ACC112 (cell line): Measurements from ENCODE around the gene SLC22A31.

Source experiments
- H2AFZ ChIP-seq: fragments of 200-600 bp; sonication (generic); one replicate; pipeline ENCODE4 v1.6.0; 2017; ENCODE audit warnings: antibody characterized with exemption, low read length; ENCODE audit not compliant: unreplicated experiment
- H3K27ac ChIP-seq: fragments of 200-600 bp; sonication (generic); 2 replicates; pipeline ENCODE4 v1.5.1; 2014; ENCODE audit warnings: low read depth, mild to moderate bottlenecking, antibody characterized with exemption, low read length, moderate library complexity
- H3K27me3 ChIP-seq: fragments of 200-600 bp; sonication (generic); 2 replicates; pipeline ENCODE4 v1.6.1; 2014; ENCODE audit warnings: mild to moderate bottlenecking, antibody characterized with exemption, low read length, moderate library complexity, mixed read lengths; ENCODE audit not compliant: insufficient read depth
- H3K36me3 ChIP-seq: fragments of 200-600 bp; sonication (generic); 2 replicates; pipeline ENCODE4 v1.6.1; 2016; ENCODE audit warnings: mild to moderate bottlenecking, antibody characterized with exemption, low read length, moderate library complexity, mixed read lengths; ENCODE audit not compliant: insufficient read depth
- H3K4me1 ChIP-seq: fragments of 200-600 bp; sonication (generic); one replicate; pipeline ENCODE4 v1.6.1; 2016; ENCODE audit warnings: low read length, mixed read lengths; ENCODE audit not compliant: insufficient read depth, unreplicated experiment, control insufficient read depth
- H3K4me3 ChIP-seq: fragments of 200-600 bp; sonication (generic); 2 replicates; pipeline ENCODE4 v1.5.1; 2014; ENCODE audit warnings: mild to moderate bottlenecking, low read depth, low read length
- H3K79me2 ChIP-seq: fragments of 200-600 bp; sonication (generic); one replicate; pipeline ENCODE4 v1.6.0; 2016; ENCODE audit warnings: low read length; ENCODE audit not compliant: control insufficient read depth, unreplicated experiment, insufficient read depth

SLC22A31 gene

GRCh38 chr16:89160977-89161701, 39.2 kb downstream of the SLC22A31 start:
- no peak overlapping the region for H3K4me3 ChIP-seq
- peaks cover 4% of the 10 kb centered on the region for H3K4me1 ChIP-seq
- no peak overlapping the region for H2AFZ ChIP-seq
- no peak overlapping the region for H3K27ac ChIP-seq
- no peaks in the 10 kb centered on the region for H3K27me3 ChIP-seq
- no peaks in the 10 kb centered on the region for H3K36me3 ChIP-seq
- H3K79me2 ChIP-seq, result no peaks in the 10 kb centered on the region

- H3K4me1 ChIP-seq, result peaks cover 16% of the 10 kb centered on the region
- H3K36me3 ChIP-seq, result no peaks in the 10 kb centered on the region
- H3K27ac ChIP-seq, result no peak overlapping the region
- no peak overlapping the region for H3K4me3 ChIP-seq
- no peak overlapping the region for H2AFZ ChIP-seq
- no peaks in the 10 kb centered on the region for H3K27me3 ChIP-seq
- H3K79me2 ChIP-seq, result no peaks in the 10 kb centered on the region
Observed at GRCh38 chr16:89159850-89160354, 40.4 kb downstream of the SLC22A31 start.

- peaks cover 22% of the 10 kb centered on the region for H3K4me1 ChIP-seq
- H2AFZ ChIP-seq, result no peak overlapping the region
- H3K27ac ChIP-seq, result no peak overlapping the region
- H3K79me2 ChIP-seq, result no peaks in the 10 kb centered on the region
- no peak overlapping the region for H3K4me3 ChIP-seq
- H3K27me3 ChIP-seq, result no peaks in the 10 kb centered on the region
- no peaks in the 10 kb centered on the region for H3K36me3 ChIP-seq
Observed at GRCh38 chr16:89159066-89159849, 41.1 kb downstream of the SLC22A31 start.

- no peaks in the 10 kb centered on the region for H3K27me3 ChIP-seq
- H3K4me3 ChIP-seq, result no peak overlapping the region
- H3K27ac ChIP-seq, result no peak overlapping the region
- no peaks in the 10 kb centered on the region for H3K79me2 ChIP-seq
- H3K4me1 ChIP-seq, result peaks cover 22% of the 10 kb centered on the region
- H2AFZ ChIP-seq, result no peak overlapping the region
- no peaks in the 10 kb centered on the region for H3K36me3 ChIP-seq
Observed at GRCh38 chr16:89157778-89158177, 42.6 kb downstream of the SLC22A31 start.

- Histone ChIP-seq H3K4me3 (no peak overlapping the region), H3K27me3 (no peaks in the 10 kb centered on the region), H2AFZ (no peak overlapping the region), H3K4me1 (peaks cover 22% of the 10 kb centered on the region), H3K79me2 (no peaks in the 10 kb centered on the region), H3K27ac (no peak overlapping the region), H3K36me3 (no peaks in the 10 kb centered on the region)
Observed at GRCh38 chr16:89156740-89157645, 43.3 kb downstream of the SLC22A31 start.

- Histone ChIP-seq H3K27ac (peak overlapping the region; percentile 56; the same call in 1 of the 2 replicates), H3K36me3 (peaks cover under 1% of the 10 kb centered on the region; the same call in 1 of the 2 replicates), H3K79me2 (no peaks in the 10 kb centered on the region), H3K4me3 (no peak overlapping the region), H3K27me3 (no peaks in the 10 kb centered on the region), H2AFZ (no peak overlapping the region), H3K4me1 (peaks cover 22% of the 10 kb centered on the region)
Observed at GRCh38 chr16:89155851-89156739, 44.2 kb downstream of the SLC22A31 start.

- Histone ChIP-seq H3K36me3 (peaks cover 6% of the 10 kb centered on the region; the same call in 1 of the 2 replicates), H3K27ac (peak overlapping the region; percentile 56; the same call in 1 of the 2 replicates), H3K4me3 (0 out of 2 replicates have a peak overlapping the region, but pooled peaks have one; percentile 4), H3K4me1 (peaks cover 22% of the 10 kb centered on the region), H3K27me3 (no peaks in the 10 kb centered on the region), H3K79me2 (no peaks in the 10 kb centered on the region), H2AFZ (no peak overlapping the region)
Observed at GRCh38 chr16:89155184-89155679, 45.1 kb downstream of the SLC22A31 start.

- Histone ChIP-seq H3K79me2 (no peaks in the 10 kb centered on the region), H3K4me1 (peaks cover 22% of the 10 kb centered on the region), H3K36me3 (peaks cover 10% of the 10 kb centered on the region; the same call in 1 of the 2 replicates), H3K27me3 (no peaks in the 10 kb centered on the region), H2AFZ (no peak overlapping the region), H3K4me3 (no peak overlapping the region), H3K27ac (no peak overlapping the region)
Observed at GRCh38 chr16:89154390-89155183, 45.8 kb downstream of the SLC22A31 start.

- Histone ChIP-seq H2AFZ (no peak overlapping the region), H3K27ac (no peak overlapping the region), H3K27me3 (no peaks in the 10 kb centered on the region), H3K4me3 (no peak overlapping the region), H3K79me2 (no peaks in the 10 kb centered on the region), H3K4me1 (peaks cover 22% of the 10 kb centered on the region), H3K36me3 (peaks cover 15% of the 10 kb centered on the region; the same call in 1 of the 2 replicates)
Observed at GRCh38 chr16:89153848-89154271, 46.5 kb downstream of the SLC22A31 start.
